Stomach (tissue), 4 donors: ENCODE measurements around the gene ABCA1.

Experiments used
- CTCF ChIP-seq, 7 experiments: fragments of 450-650 bp in 4 of 7; fragments of 200-600 bp in 3 of 7; sonication (generic) in 3 of 7; IDR thresholded peaks; one replicate each; pipeline ENCODE4 v1.5.1; 2016 to 2019; ENCODE audit warnings: antibody characterized with exemption in 7 of 7, control low read depth in 2 of 7, mild to moderate bottlenecking in 1 of 7
- EP300 ChIP-seq: sonication (generic); formaldehyde crosslinking; IDR thresholded peaks from one replicate; pipeline ENCODE4 v1.6.1; 2017; ENCODE audit warnings: antibody characterized with exemption
- POLR2AphosphoS5 ChIP-seq, 3 donors: sonication (generic); formaldehyde crosslinking; IDR thresholded peaks; one replicate each; pipeline ENCODE4 v1.6.1; 2016; ENCODE audit warnings: antibody characterized with exemption in 3 of 3

- no peak for TF ChIP-seq POLR2AphosphoS5 (IDR thresholded peaks at IDR 0.05)
- TF ChIP-seq EP300 = no peak
- no peak for TF ChIP-seq CTCF (IDR thresholded peaks at IDR 0.05)
Observed at GRCh38 chr9:104835161-104835560, 92.8 kb downstream of the ABCA1 start.
